GM12801 (cell line): ENCODE measurements around the gene MN1.

Source experiments
- CTCF ChIP-seq: IDR thresholded peaks from one replicate; pipeline ENCODE4 v1.5.1; 2011; ENCODE audit warnings: control low read depth; ENCODE audit not compliant: insufficient read length; ENCODE audit errors: extremely low read depth

MN1 gene

GRCh38 chr22:27772081-27772983, 29.2 kb downstream of the MN1 start:
- TF ChIP-seq CTCF: no peak

- no peak for TF ChIP-seq CTCF
Observed at GRCh38 chr22:27771637-27772036, 29.9 kb downstream of the MN1 start.

- no peak for TF ChIP-seq CTCF
Observed at GRCh38 chr22:27769012-27769411, 32.5 kb downstream of the MN1 start.

- no peak for TF ChIP-seq CTCF
Observed at GRCh38 chr22:27768027-27768653, 33.4 kb downstream of the MN1 start.

- TF ChIP-seq CTCF: no peak
Observed at GRCh38 chr22:27766679-27767078, 34.9 kb downstream of the MN1 start.

GRCh38 chr22:27765706-27766291, 35.8 kb downstream of the MN1 start:
- TF ChIP-seq CTCF: no peak

GRCh38 chr22:27764722-27765236, 36.8 kb downstream of the MN1 start:
- no peak for TF ChIP-seq CTCF
